Measurements from ENCODE around the gene ACTR6.

- TF ChIP-seq, protein P1, sequence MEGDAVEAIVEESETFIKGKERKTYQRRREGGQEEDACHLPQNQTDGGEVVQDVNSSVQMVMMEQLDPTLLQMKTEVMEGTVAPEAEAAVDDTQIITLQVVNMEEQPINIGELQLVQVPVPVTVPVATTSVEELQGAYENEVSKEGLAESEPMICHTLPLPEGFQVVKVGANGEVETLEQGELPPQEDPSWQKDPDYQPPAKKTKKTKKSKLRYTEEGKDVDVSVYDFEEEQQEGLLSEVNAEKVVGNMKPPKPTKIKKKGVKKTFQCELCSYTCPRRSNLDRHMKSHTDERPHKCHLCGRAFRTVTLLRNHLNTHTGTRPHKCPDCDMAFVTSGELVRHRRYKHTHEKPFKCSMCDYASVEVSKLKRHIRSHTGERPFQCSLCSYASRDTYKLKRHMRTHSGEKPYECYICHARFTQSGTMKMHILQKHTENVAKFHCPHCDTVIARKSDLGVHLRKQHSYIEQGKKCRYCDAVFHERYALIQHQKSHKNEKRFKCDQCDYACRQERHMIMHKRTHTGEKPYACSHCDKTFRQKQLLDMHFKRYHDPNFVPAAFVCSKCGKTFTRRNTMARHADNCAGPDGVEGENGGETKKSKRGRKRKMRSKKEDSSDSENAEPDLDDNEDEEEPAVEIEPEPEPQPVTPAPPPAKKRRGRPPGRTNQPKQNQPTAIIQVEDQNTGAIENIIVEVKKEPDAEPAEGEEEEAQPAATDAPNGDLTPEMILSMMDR (IDR thresholded peaks at IDR 0.05): no peak
- TF ChIP-seq POLR2AphosphoS5 (IDR thresholded peaks at IDR 0.05) (no peak), POLR2A (IDR thresholded peaks at IDR 0.05) (no peak), EP300 (IDR thresholded peaks at IDR 0.05) (no peak)
Observed at GRCh38 chr12:100266585-100266834, 65.9 kb downstream of the ACTR6 start.
